Ascending aorta (tissue), 2 donors: ENCODE data around the gene TNFRSF11A. TPM values are rescaled to one million over a fixed set of nuclear protein-coding genes. Genes with fewer than 3 reads are reported as not detected.

Experiments used
- DNase-seq, 2 donors: peaks; one replicate each; pipeline ENCODE4 v3.0.0-alpha.2; 2019; ENCODE audit warnings: low spot score in 2 of 2
- H3K27ac ChIP-seq, 2 donors: fragments of 200-600 bp; sonication (generic); one replicate each; pipeline ENCODE4 v1.5.1; 2016 to 2017; ENCODE audit warnings: mild to moderate bottlenecking in 1 of 2
- H3K27me3 ChIP-seq: fragments of 200-600 bp; sonication (generic); one replicate; pipeline ENCODE4 v1.5.1; 2017
- H3K36me3 ChIP-seq, 2 donors: fragments of 200-600 bp; sonication (generic); one replicate each; pipeline ENCODE4 v1.5.1; 2016
- H3K4me1 ChIP-seq, 2 donors: fragments of 200-600 bp; sonication (generic); one replicate each; pipeline ENCODE4 v1.5.1; 2016 to 2017; ENCODE audit warnings: mild to moderate bottlenecking in 1 of 2
- H3K4me3 ChIP-seq, 2 donors: fragments of 200-600 bp; sonication (generic); one replicate each; pipeline ENCODE4 v1.5.1; 2016 to 2017; ENCODE audit warnings: mild to moderate bottlenecking in 1 of 2
- H3K9me3 ChIP-seq, 2 donors: fragments of 200-600 bp; sonication (generic); one replicate each; pipeline ENCODE4 v1.5.1; 2016
- CTCF ChIP-seq, 3 experiments: fragments of 200-600 bp in 2 of 3; fragments of 450-650 bp in 1 of 3; sonication (generic) in 2 of 3; IDR thresholded peaks; one replicate each; pipeline ENCODE4 v1.5.1; 2016 to 2019; ENCODE audit warnings: antibody characterized with exemption in 3 of 3, mild to moderate bottlenecking in 1 of 3, moderate library complexity in 1 of 3
- intact Hi-C: fragments of 100-400 bp; cut with DNase I; formaldehyde crosslinking; loops from one replicate; pipeline ENCODE4 v1.15.1; 2023
- total RNA-seq: library from RNA; depleted of rRNA; stranded (reverse); fragments of >200 nt; gene quantifications from one replicate; pipeline ENCODE4 v1.1.0, GENCODE V29; 2016

TNFRSF11A gene
- total RNA-seq, 1 donor from 2014 or later = 2.7 TPM

GRCh38 chr18:62434798-62435197, 109.7 kb downstream of the TNFRSF11A start:
- no peaks in the 10 kb centered on the region for H3K27me3 ChIP-seq
- no peak overlapping the region for H3K4me3 ChIP-seq
- no peak for TF ChIP-seq CTCF (IDR thresholded peaks at IDR 0.05)
- H3K9me3 ChIP-seq = no peaks in the 10 kb centered on the region
- DNase-seq = peak in 1 of 2 donors; percentile 1
- peaks cover 4 to 19% of the 10 kb centered on the region in 2 donors for H3K4me1 ChIP-seq
- peak overlapping the region in 1 of 2 donors; percentile 94 for H3K27ac ChIP-seq
- H3K36me3 ChIP-seq = no peaks in the 10 kb centered on the region
- intact Hi-C loops = loop anchor here (5.0 to 10.0 kb wide), 4 partner anchors 283 to 1540 kb away; partner anchors contain the start of genes PHLPP1, SERPINB8 and VPS4B

GRCh38 chr18:62435435-62436031, 110.4 kb downstream of the TNFRSF11A start:
- Histone ChIP-seq H3K27ac (peak overlapping the region; percentile 85 to 94), H3K36me3 (no peaks in the 10 kb centered on the region), H3K4me3 (no peak overlapping the region), H3K4me1 (peaks cover 4 to 19% of the 10 kb centered on the region in 2 donors), H3K27me3 (no peaks in the 10 kb centered on the region), H3K9me3 (no peaks in the 10 kb centered on the region)
- peak in 1 of 2 donors; percentile 18 for DNase-seq
- intact Hi-C loops = loop anchor here (1.0 to 10.0 kb wide), 5 partner anchors 10 to 1539 kb away; partner anchors contain the start of genes PHLPP1, SERPINB8 and VPS4B
- no peak for TF ChIP-seq CTCF (IDR thresholded peaks at IDR 0.05)

GRCh38 chr18:62436636-62437234, 111.6 kb downstream of the TNFRSF11A start:
- Histone ChIP-seq H3K9me3 (no peaks in the 10 kb centered on the region), H3K27ac (peak overlapping the region; percentile 85 to 94), H3K27me3 (no peaks in the 10 kb centered on the region), H3K36me3 (no peaks in the 10 kb centered on the region), H3K4me1 (peaks cover 4 to 19% of the 10 kb centered on the region in 2 donors), H3K4me3 (peak overlapping the region; percentile 39 to 52)
- intact Hi-C loops = loop anchor here (1.0 to 10.0 kb wide), 7 partner anchors 11 to 1538 kb away; partner anchors contain the start of genes PHLPP1, SERPINB8 and VPS4B
- DNase-seq = peak in 1 of 2 donors; percentile 79
- no peak for TF ChIP-seq CTCF (IDR thresholded peaks at IDR 0.05)

- intact Hi-C loops = loop anchor here (1.0 to 10.0 kb wide), 7 partner anchors 14 to 1537 kb away; partner anchors contain the start of genes PHLPP1, SERPINB8 and VPS4B
- DNase-seq = peak; percentile 86 to 98
- no peaks in the 10 kb centered on the region for H3K36me3 ChIP-seq
- no peak for TF ChIP-seq CTCF (IDR thresholded peaks at IDR 0.05)
- H3K4me1 ChIP-seq = peaks cover 4 to 19% of the 10 kb centered on the region in 2 donors
- H3K27ac ChIP-seq = peak overlapping the region; percentile 85 to 94
- H3K9me3 ChIP-seq = no peaks in the 10 kb centered on the region
- peak overlapping the region; percentile 39 to 52 for H3K4me3 ChIP-seq
- H3K27me3 ChIP-seq = no peaks in the 10 kb centered on the region
These were observed 112.3 kb downstream of the TNFRSF11A start for GRCh38 chr18:62437235-62438017.

- Histone ChIP-seq H3K27ac (peak overlapping the region; percentile 85 to 94), H3K9me3 (no peaks in the 10 kb centered on the region), H3K4me3 (peak overlapping the region; percentile 4 to 52), H3K36me3 (no peaks in the 10 kb centered on the region), H3K4me1 (peaks cover 4 to 19% of the 10 kb centered on the region in 2 donors), H3K27me3 (no peaks in the 10 kb centered on the region)
- DNase-seq = peak in 1 of 2 donors; percentile 64
- no peak for TF ChIP-seq CTCF (IDR thresholded peaks at IDR 0.05)
- intact Hi-C loops = loop anchor here (1.0 to 10.0 kb wide), 5 partner anchors 13 to 1537 kb away; partner anchors contain the start of genes PHLPP1, SERPINB8 and VPS4B
These were observed 112.9 kb downstream of the TNFRSF11A start for GRCh38 chr18:62438018-62438329.
